GM23338 (cell line): ENCODE data around the gene MLLT3. TPM values are rescaled to one million over a fixed set of nuclear protein-coding genes. Genes with fewer than 3 reads are reported as not detected.

Source experiments
- ATAC-seq: fragments of 200-7000 bp; cut with Tn5 transposase; 3 replicates; pipeline ENCODE4 v1.9.1; 2020
- DNase-seq: peaks from one replicate; pipeline ENCODE4 v3.0.0-alpha.2; 2015; ENCODE audit warnings: low spot score
- H2AFZ ChIP-seq: fragments of 200-600 bp; sonication (generic); 2 replicates; pipeline ENCODE4 v1.8.0; 2016; ENCODE audit warnings: antibody characterized with exemption, mild to moderate bottlenecking, moderate library complexity
- H3F3A ChIP-seq: fragments of 200-600 bp; sonication (generic); replicated peaks from 2 replicates; pipeline ENCODE4 v1.8.0; 2017; ENCODE audit warnings: antibody characterized with exemption, mixed run types, low read depth
- H3K27ac ChIP-seq: fragments of 200-600 bp; sonication (generic); 2 replicates; pipeline ENCODE4 v1.6.1; 2016; ENCODE audit warnings: low read depth
- H3K27me3 ChIP-seq: fragments of 200-600 bp; sonication (generic); 2 replicates; pipeline ENCODE4 v1.8.0; 2016; ENCODE audit warnings: mild to moderate bottlenecking, mixed run types, moderate library complexity; ENCODE audit not compliant: insufficient read depth
- H3K36me3 ChIP-seq: fragments of 200-600 bp; sonication (generic); 2 replicates; pipeline ENCODE4 v1.8.0; 2016; ENCODE audit warnings: mild to moderate bottlenecking; ENCODE audit not compliant: insufficient read depth
- H3K4me1 ChIP-seq: fragments of 200-600 bp; sonication (generic); 2 replicates; pipeline ENCODE4 v1.8.0; 2016; ENCODE audit warnings: mild to moderate bottlenecking, moderate library complexity; ENCODE audit not compliant: insufficient read depth
- H3K4me2 ChIP-seq: fragments of 200-600 bp; sonication (generic); 2 replicates; pipeline ENCODE4 v1.7.1; 2017; ENCODE audit warnings: mixed run types
- H3K4me3 ChIP-seq: fragments of 200-600 bp; sonication (generic); 2 replicates; pipeline ENCODE4 v1.6.1; 2016; ENCODE audit warnings: mixed run types
- H3K79me2 ChIP-seq: fragments of 200-600 bp; sonication (generic); replicated peaks from 2 replicates; pipeline ENCODE4 v1.8.0; 2017; ENCODE audit warnings: mild to moderate bottlenecking; ENCODE audit not compliant: insufficient read depth
- H3K9me2 ChIP-seq: fragments of 200-600 bp; sonication (generic); 2 replicates; pipeline ENCODE4 v1.8.0; 2017; ENCODE audit not compliant: insufficient read depth
- H4K20me1 ChIP-seq: fragments of 200-600 bp; sonication (generic); replicated peaks from 2 replicates; pipeline ENCODE4 v1.8.0; 2017; ENCODE audit warnings: mild to moderate bottlenecking; ENCODE audit not compliant: insufficient read depth
- H3K27ac Mint-ChIP-seq: 2 replicates; pipeline ENCODE4 v1.8.0; 2020; ENCODE audit warnings: inconsistent platforms, mild to moderate bottlenecking, moderate library complexity, mixed read lengths
- H3K27me3 Mint-ChIP-seq: 3 replicates; pipeline ENCODE4 v1.8.0; 2022; ENCODE audit warnings: low read depth, mild to moderate bottlenecking, moderate library complexity, mixed read lengths, inconsistent platforms; ENCODE audit not compliant: insufficient read depth, poor library complexity
- H3K36me3 Mint-ChIP-seq: 3 replicates; pipeline ENCODE4 v1.8.0; 2021; ENCODE audit warnings: low read depth, mild to moderate bottlenecking, inconsistent platforms, moderate library complexity, mixed read lengths
- H3K4me1 Mint-ChIP-seq: 3 replicates; pipeline ENCODE4 v1.8.0; 2020; ENCODE audit warnings: mild to moderate bottlenecking, inconsistent platforms, mixed read lengths
- H3K4me3 Mint-ChIP-seq: 3 replicates; pipeline ENCODE4 v1.8.0; 2021; ENCODE audit warnings: moderate library complexity, mild to moderate bottlenecking, inconsistent platforms, mixed read lengths
- H3K9me3 Mint-ChIP-seq: 3 replicates; pipeline ENCODE4 v1.8.0; 2020; ENCODE audit warnings: moderate library complexity, mild to moderate bottlenecking, inconsistent platforms, mixed read lengths
- EZH2phosphoT487 ChIP-seq: fragments of 200-600 bp; sonication (generic); IDR thresholded peaks from one replicate; pipeline ENCODE4 v1.8.1; 2018; ENCODE audit warnings: antibody characterized with exemption; ENCODE audit not compliant: unreplicated experiment
- JUNB ChIP-seq: IDR thresholded peaks from one replicate; pipeline ENCODE4 v1.6.1; 2016; ENCODE audit warnings: antibody characterized with exemption; ENCODE audit not compliant: unreplicated experiment
- POLR2AphosphoS5 ChIP-seq: IDR thresholded peaks from 2 replicates; pipeline ENCODE4 v1.6.1; 2016; ENCODE audit warnings: antibody characterized with exemption, low read depth
- REST ChIP-seq: IDR thresholded peaks from one replicate; pipeline ENCODE4 v1.6.1; 2018; ENCODE audit warnings: antibody characterized with exemption; ENCODE audit not compliant: unreplicated experiment
- STAT1 ChIP-seq: IDR thresholded peaks from one replicate; pipeline ENCODE4 v1.6.1; 2016; ENCODE audit warnings: antibody characterized with exemption; ENCODE audit not compliant: unreplicated experiment
- ZNF462 ChIP-seq: fragments of 250-450 bp; sonication (Bioruptor Pico); IDR thresholded peaks from 2 replicates; pipeline ENCODE4 v1.5.0; 2020; ENCODE audit warnings: mild to moderate bottlenecking, moderate library complexity
- polyA plus RNA-seq: library from polyadenylated mRNA; unstranded; fragments of >200 nt; fragmentation: Nextera tagmentation; extraction: Ambion mirVana; gene quantifications from 2 replicates; pipeline ENCODE4 v1.2.1, GENCODE V29; 2016
- total RNA-seq: library from RNA; depleted of rRNA; stranded (reverse); fragments of >200 nt; shearing (Covaris generic); gene quantifications from 2 replicates; pipeline ENCODE4 v1.2.3, GENCODE V29; 2014

The MLLT3 gene
- total and polyA plus RNA-seq, 2 experiments from 2014 or later = 7.5 to 9.5 TPM

GRCh38 chr9:20492772-20493171, 129.5 kb downstream of the MLLT3 start:
- no peaks in the 10 kb centered on the region for H3K36me3 ChIP-seq
- H4K20me1 ChIP-seq = no peaks in the 10 kb centered on the region
- no peaks in the 10 kb centered on the region for H3F3A ChIP-seq
- H3K4me3 Mint-ChIP-seq = no peak overlapping the region
- no peaks in the 10 kb centered on the region for H3K27me3 Mint-ChIP-seq
- no peaks in the 10 kb centered on the region for H3K36me3 Mint-ChIP-seq
- no peak overlapping the region for H3K4me3 ChIP-seq
- ATAC-seq (no peak), DNase-seq (no peak)
- H3K9me2 ChIP-seq = no peaks in the 10 kb centered on the region
- H3K27ac ChIP-seq = no peak overlapping the region
- no peak overlapping the region for H3K4me2 ChIP-seq
- no peak overlapping the region for H2AFZ ChIP-seq
- H3K9me3 Mint-ChIP-seq = no peaks in the 10 kb centered on the region
- TF ChIP-seq POLR2AphosphoS5 = no peak
- H3K4me1 Mint-ChIP-seq = peaks cover 15% of the 10 kb centered on the region; the same call in 2 of the 3 replicates
- H3K4me1 ChIP-seq = no peaks in the 10 kb centered on the region
- H3K27me3 ChIP-seq = no peaks in the 10 kb centered on the region
- no peaks in the 10 kb centered on the region for H3K79me2 ChIP-seq
- H3K27ac Mint-ChIP-seq = no peak overlapping the region

GRCh38 chr9:20491612-20492011, 130.7 kb downstream of the MLLT3 start:
- no peak for ATAC-seq
- TF ChIP-seq EZH2phosphoT487 (no peak), JUNB (no peak)

DNA sequence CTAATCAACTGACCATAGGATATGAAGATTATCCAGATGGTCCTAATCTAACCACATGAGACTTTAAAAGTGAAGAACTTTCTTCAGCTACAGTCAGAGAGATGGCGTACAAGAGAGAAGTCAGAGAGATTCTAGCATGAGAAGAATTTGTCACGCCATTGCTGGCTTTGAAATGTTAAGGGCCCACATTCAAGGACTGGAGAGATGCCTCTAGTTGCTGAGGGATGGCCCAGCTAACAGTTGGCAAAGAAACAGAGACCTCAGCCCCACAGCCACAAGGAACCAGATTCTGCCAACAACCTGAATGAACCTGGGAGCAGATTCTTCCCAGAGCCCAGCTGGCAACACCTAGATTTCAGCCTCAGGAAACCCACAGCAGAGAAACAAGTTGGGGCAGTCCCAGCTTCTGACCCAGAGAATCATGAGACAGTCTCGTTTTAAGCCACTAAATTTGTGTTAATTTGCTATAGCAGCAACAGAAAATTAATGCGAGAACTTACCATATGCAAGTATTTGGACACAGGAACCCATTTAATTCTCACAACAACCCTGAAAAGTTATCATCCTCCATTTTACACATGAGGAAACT, 132.0 kb downstream of the MLLT3 start:
- H3K9me2 ChIP-seq = no peaks in the 10 kb centered on the region
- Mint-ChIP-seq H3K4me3 (no peak overlapping the region), H3K27me3 (no peaks in the 10 kb centered on the region), H3K4me1 (peaks cover 14% of the 10 kb centered on the region; the same call in 2 of the 3 replicates), H3K27ac (no peak overlapping the region), H3K36me3 (no peaks in the 10 kb centered on the region), H3K9me3 (no peaks in the 10 kb centered on the region)
- H3K27me3 ChIP-seq = no peaks in the 10 kb centered on the region
- no peak overlapping the region; the same call in 1 of the 2 replicates for H3K4me2 ChIP-seq
- H3K27ac ChIP-seq = no peak overlapping the region
- H3F3A ChIP-seq = no peaks in the 10 kb centered on the region
- no peak overlapping the region for H2AFZ ChIP-seq
- H3K4me1 ChIP-seq = no peaks in the 10 kb centered on the region
- no peak overlapping the region for H3K4me3 ChIP-seq
- no peaks in the 10 kb centered on the region for H3K79me2 ChIP-seq
- H4K20me1 ChIP-seq = no peaks in the 10 kb centered on the region
- ATAC-seq = peak; percentile 75
- peak; percentile 59 for DNase-seq
- H3K36me3 ChIP-seq = no peaks in the 10 kb centered on the region
- no peak for TF ChIP-seq STAT1
- TF ChIP-seq REST = no peak
- TF ChIP-seq JUNB = no peak
- no peak for TF ChIP-seq EZH2phosphoT487
- no peak for TF ChIP-seq ZNF462 (CRISPR knock-in tag)

More at GRCh38 chr9:20491612-20492011, 130.7 kb downstream of the MLLT3 start:
- no peak overlapping the region for H3K4me3 Mint-ChIP-seq
- H3K36me3 Mint-ChIP-seq = no peaks in the 10 kb centered on the region
- Histone ChIP-seq H3K27ac (no peak overlapping the region), H3K36me3 (no peaks in the 10 kb centered on the region), H3K4me1 (no peaks in the 10 kb centered on the region), H4K20me1 (no peaks in the 10 kb centered on the region), H3K4me2 (no peak overlapping the region), H3K4me3 (no peak overlapping the region), H3K9me2 (no peaks in the 10 kb centered on the region), H3F3A (no peaks in the 10 kb centered on the region), H3K79me2 (no peaks in the 10 kb centered on the region), H3K27me3 (no peaks in the 10 kb centered on the region), H2AFZ (no peak overlapping the region)
- H3K4me1 Mint-ChIP-seq = peaks cover 15% of the 10 kb centered on the region; the same call in 2 of the 3 replicates
- no peak overlapping the region for H3K27ac Mint-ChIP-seq
- DNase-seq = no peak
- H3K27me3 Mint-ChIP-seq = no peaks in the 10 kb centered on the region
- H3K9me3 Mint-ChIP-seq = no peaks in the 10 kb centered on the region
